Spleen (tissue), 7 donors: ENCODE results near the gene HNRNPF.

Source experiments
- CTCF ChIP-seq, 11 experiments: fragments of 200-600 bp in 7 of 11; fragments of 450-650 bp in 4 of 11; sonication (generic) in 4 of 11; IDR thresholded peaks in 8 of 11; conservative IDR thresholded peaks in 3 of 11; 1 replicate in 7 of 11; 2 replicates in 4 of 11; pipeline versions ENCODE4 v1.4.0 to v1.8.0; 2016 to 2021; ENCODE audit warnings: antibody characterized with exemption in 11 of 11, inconsistent platforms in 4 of 11, mild to moderate bottlenecking in 1 of 11
- POLR2AphosphoS5 ChIP-seq, 3 donors: sonication (generic); formaldehyde crosslinking; IDR thresholded peaks; one replicate each; pipeline ENCODE4 v1.5.1; 2017; ENCODE audit warnings: antibody characterized with exemption in 3 of 3
- donor health status: DM: no; HTN: no; CAD: no; lungs with moderate emphysema.
- donor health status: DM: no; HTN: no; CAD: no.
- donor health status: DM: no; HTN: no; CAD: no.

GRCh38 chr10:43421519-43421918 lies 12.5 kb upstream of the HNRNPF start:
- no peak for TF ChIP-seq CTCF (IDR thresholded peaks at IDR 0.05 in 8 of 11, conservative IDR thresholded peaks at IDR 0.05 in 3 of 11)
- TF ChIP-seq POLR2AphosphoS5 (IDR thresholded peaks at IDR 0.05) = no peak
